H1 (cell line): ENCODE results near the gene NBPF4.

Source experiments
- CHD2 ChIP-seq: IDR thresholded peaks from 2 replicates; pipeline ENCODE4 v1.6.1; 2012; ENCODE audit warnings: low read length, improper control_type of control experiment
- CTCF ChIP-seq, 3 experiments: IDR thresholded peaks; 1 replicate in 2 of 3; 2 replicates in 1 of 3; pipeline versions ENCODE4 v1.5.1 to v1.6.1; 2011; ENCODE audit warnings: low read length in 3 of 3, mild to moderate bottlenecking in 3 of 3, inconsistent platforms in 2 of 3, low read depth in 1 of 3, moderate library complexity in 1 of 3; ENCODE audit not compliant: insufficient read depth in 1 of 3; ENCODE audit errors: control extremely low read depth in 1 of 3
- KDM1A ChIP-seq: fragments of 200-600, 300-600 bp; sonication (generic); IDR thresholded peaks from 2 replicates; pipeline ENCODE4 v1.7.1; 2016; ENCODE audit warnings: mild to moderate bottlenecking, low read length, borderline replicate concordance
- SIX5 ChIP-seq: IDR thresholded peaks from 2 replicates; pipeline ENCODE4 v1.6.1; 2011; ENCODE audit warnings: mild to moderate bottlenecking, low read depth, low read length
- SP1 ChIP-seq: IDR thresholded peaks from 2 replicates; pipeline ENCODE4 v1.6.1; 2011; ENCODE audit warnings: low read depth, low read length
- SP2 ChIP-seq: IDR thresholded peaks from 2 replicates; pipeline ENCODE4 v1.6.1; 2012; ENCODE audit warnings: mild to moderate bottlenecking, low read length, inconsistent platforms
- USF2 ChIP-seq: IDR thresholded peaks from 2 replicates; pipeline ENCODE4 v1.6.1; 2011; ENCODE audit warnings: low read length, improper control_type of control experiment

GRCh38 chr1:108192581-108192980 is 51.3 kb downstream of the NBPF4 start:
- no peak for TF ChIP-seq CTCF (IDR thresholded peaks at IDR 0.05; ENCODE audit: control extremely low read depth in 1 of 3, insufficient read depth in 1 of 3, low read depth in 1 of 3, low read length in 3 of 3)
- no peak for TF ChIP-seq CHD2
- TF ChIP-seq USF2: no peak
- no peak for TF ChIP-seq SP1
- no peak for TF ChIP-seq KDM1A
- TF ChIP-seq SP2: no peak
- TF ChIP-seq SIX5: no peak
